Measurements from ENCODE around the gene MAN2B1. TPM values are rescaled to one million over a fixed set of nuclear protein-coding genes. Genes with fewer than 3 reads are reported as not detected.
"Not testable (repeated sequence)": the region's sequence is repeated elsewhere in the genome, so short reads cannot be mapped to it uniquely, and the experiment has no call there.

Gene MAN2B1
- total RNA-seq, 1 experiment from 2014 or later = 38.5 TPM

- no peak for DNase-seq (ENCODE audit: low read depth)
These were observed 23.2 kb upstream of the MAN2B1 start for GRCh38 chr19:12689581-12690216.

GRCh38 chr19:12689012-12689411 is 22.5 kb upstream of the MAN2B1 start:
- no peak for DNase-seq (ENCODE audit: low read depth)

GRCh38 chr19:12687496-12688196 is 21.1 kb upstream of the MAN2B1 start, which contains the start of gene GNG14:
GNG14 (plus strand) TSS chr19:12687998; CDS start chr19:12688049, 51 bp downstream.
- DNase-seq (ENCODE audit: low read depth) = no peak

GRCh38 chr19:12685831-12686230 is 19.3 kb upstream of the MAN2B1 start:
- DNase-seq (ENCODE audit: low read depth) = no peak

- DNase-seq (ENCODE audit: low read depth) = peak; percentile 99
These were observed 14.8 kb upstream of the MAN2B1 start, which contains the start of gene DHPS for GRCh38 chr19:12681074-12681987. DHPS (minus strand) TSS chr19:12681880; CDS start chr19:12681766, 114 bp downstream.

GRCh38 chr19:12680034-12680433 is 13.5 kb upstream of the MAN2B1 start:
- DNase-seq (ENCODE audit: low read depth) = no peak

- DNase-seq (ENCODE audit: low read depth) = not testable (repeated sequence)
These were observed 11.5 kb upstream of the MAN2B1 start for GRCh38 chr19:12678039-12678438.

- no peak for DNase-seq (ENCODE audit: low read depth)
These were observed 10.4 kb upstream of the MAN2B1 start for GRCh38 chr19:12676928-12677327.

GRCh38 chr19:12676384-12676792 is 9.8 kb upstream of the MAN2B1 start:
- peak; percentile 68 for DNase-seq (ENCODE audit: low read depth)

GRCh38 chr19:12675940-12676339 is 9.4 kb upstream of the MAN2B1 start:
- no peak for DNase-seq (ENCODE audit: low read depth)

GRCh38 chr19:12675399-12675798 is 8.9 kb upstream of the MAN2B1 start:
- no peak for DNase-seq (ENCODE audit: low read depth)

GRCh38 chr19:12672744-12673143 is 6.2 kb upstream of the MAN2B1 start:
- DNase-seq (ENCODE audit: low read depth) = no peak

GRCh38 chr19:12670159-12670928 is 3.8 kb upstream of the MAN2B1 start:
- no peak for DNase-seq (ENCODE audit: low read depth)

- peak; percentile 67 for DNase-seq (ENCODE audit: low read depth)
These were observed 3.0 kb upstream of the MAN2B1 start for GRCh38 chr19:12669270-12670158.

- DNase-seq (ENCODE audit: low read depth) = peak; percentile 40
These were observed 2.4 kb upstream of the MAN2B1 start for GRCh38 chr19:12668932-12669269.

- no peak for DNase-seq (ENCODE audit: low read depth)
These were observed 1.8 kb upstream of the MAN2B1 start for GRCh38 chr19:12668346-12668745.

GRCh38 chr19:12667731-12668302 is 1.3 kb upstream of the MAN2B1 start:
- no peak for DNase-seq (ENCODE audit: low read depth)

- no peak for DNase-seq (ENCODE audit: low read depth)
These were observed 774 bp downstream of the MAN2B1 start for GRCh38 chr19:12665671-12666264.

- no peak for DNase-seq (ENCODE audit: low read depth)
These were observed 1.3 kb downstream of the MAN2B1 start for GRCh38 chr19:12665281-12665573.

All from HT1080 (cell line).